Fibroblast of the aortic adventitia (primary cell): ENCODE measurements around the gene TSHZ2. TPM values are rescaled to one million over a fixed set of nuclear protein-coding genes. Genes with fewer than 3 reads are reported as not detected.

Experiments used
- DNase-seq: peaks from one replicate; pipeline ENCODE4 v3.0.0-alpha.2; 2010; ENCODE audit warnings: low read depth
- H3K4me3 ChIP-seq: 2 replicates; pipeline ENCODE4 v1.5.1; 2011; ENCODE audit warnings: low read depth, mild to moderate bottlenecking, control low read depth, low read length, moderate library complexity
- total RNA-seq: library from RNA; depleted of rRNA; stranded (reverse); fragments of >200 nt; gene quantifications from 2 replicates; pipeline ENCODE4 v1.2.3, GENCODE V29; 2012; ENCODE audit warnings: low replicate concordance
- TF ChIP-seq, protein P1 (sequence below): IDR thresholded peaks from 2 replicates; pipeline ENCODE4 v1.5.1; 2011; ENCODE audit warnings: mild to moderate bottlenecking, low read length, control low read depth, inconsistent platforms; ENCODE audit not compliant: insufficient read depth

TSHZ2 gene
- total RNA-seq, 1 donor = 6.9 TPM

GRCh38 chr20:53181866-53182376 is 209.8 kb downstream of the TSHZ2 start:
- H3K4me3 ChIP-seq = no peak overlapping the region
- TF ChIP-seq, protein P1, sequence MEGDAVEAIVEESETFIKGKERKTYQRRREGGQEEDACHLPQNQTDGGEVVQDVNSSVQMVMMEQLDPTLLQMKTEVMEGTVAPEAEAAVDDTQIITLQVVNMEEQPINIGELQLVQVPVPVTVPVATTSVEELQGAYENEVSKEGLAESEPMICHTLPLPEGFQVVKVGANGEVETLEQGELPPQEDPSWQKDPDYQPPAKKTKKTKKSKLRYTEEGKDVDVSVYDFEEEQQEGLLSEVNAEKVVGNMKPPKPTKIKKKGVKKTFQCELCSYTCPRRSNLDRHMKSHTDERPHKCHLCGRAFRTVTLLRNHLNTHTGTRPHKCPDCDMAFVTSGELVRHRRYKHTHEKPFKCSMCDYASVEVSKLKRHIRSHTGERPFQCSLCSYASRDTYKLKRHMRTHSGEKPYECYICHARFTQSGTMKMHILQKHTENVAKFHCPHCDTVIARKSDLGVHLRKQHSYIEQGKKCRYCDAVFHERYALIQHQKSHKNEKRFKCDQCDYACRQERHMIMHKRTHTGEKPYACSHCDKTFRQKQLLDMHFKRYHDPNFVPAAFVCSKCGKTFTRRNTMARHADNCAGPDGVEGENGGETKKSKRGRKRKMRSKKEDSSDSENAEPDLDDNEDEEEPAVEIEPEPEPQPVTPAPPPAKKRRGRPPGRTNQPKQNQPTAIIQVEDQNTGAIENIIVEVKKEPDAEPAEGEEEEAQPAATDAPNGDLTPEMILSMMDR = no peak
- no peak for DNase-seq

DNA sequence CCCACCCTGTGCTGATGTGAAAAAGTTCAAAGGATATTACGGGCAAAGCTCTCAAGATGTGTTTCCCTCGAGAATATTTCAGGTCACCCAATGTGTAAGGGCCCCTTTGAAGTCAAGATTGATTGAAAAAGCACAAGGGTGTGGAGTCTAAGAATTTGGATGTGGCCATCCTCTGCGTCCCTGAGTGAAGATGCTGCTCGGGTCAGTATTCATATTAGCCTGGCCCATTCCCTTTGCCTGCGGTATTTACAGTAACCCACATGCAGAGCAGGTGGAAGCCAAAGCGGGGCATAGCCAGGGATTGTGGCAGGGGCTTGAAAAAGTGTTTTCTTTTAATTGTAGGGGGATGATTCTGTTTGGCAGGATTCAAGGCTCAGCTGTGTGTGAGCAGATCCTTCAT is 211.0 kb downstream of the TSHZ2 start:
- TF ChIP-seq, protein P1 = no peak
- H3K4me3 ChIP-seq = no peak overlapping the region
- no peak for DNase-seq

- TF ChIP-seq, protein P1 = no peak
- H3K4me3 ChIP-seq = no peak overlapping the region
- no peak for DNase-seq
These were observed 214.5 kb downstream of the TSHZ2 start for GRCh38 chr20:53186635-53187034.

- TF ChIP-seq, protein P1 = no peak
- no peak overlapping the region for H3K4me3 ChIP-seq
- DNase-seq = no peak
These were observed 215.4 kb downstream of the TSHZ2 start for GRCh38 chr20:53187392-53188068.

- no peak overlapping the region for H3K4me3 ChIP-seq
- TF ChIP-seq, protein P1 = no peak
- no peak for DNase-seq
These were observed 218.1 kb downstream of the TSHZ2 start for GRCh38 chr20:53190225-53190624.

DNA sequence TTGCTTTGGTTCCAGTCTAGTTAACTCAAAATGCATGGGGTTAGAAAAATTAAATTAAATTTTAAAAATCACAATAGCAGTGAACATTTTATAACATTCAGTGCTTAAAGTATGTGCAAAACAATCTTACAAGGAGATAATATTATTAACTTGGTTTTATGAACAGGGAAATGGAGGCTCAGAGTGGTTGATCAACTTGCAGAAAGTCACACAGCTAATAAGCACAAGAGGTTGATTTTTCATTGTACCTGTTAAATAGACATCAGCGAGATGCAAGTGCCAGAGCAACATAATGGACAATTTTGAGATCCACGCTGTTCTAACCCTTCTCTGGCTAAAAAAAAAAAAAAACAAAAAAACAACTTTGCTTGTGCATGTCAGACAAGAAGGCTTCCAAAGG is 219.8 kb downstream of the TSHZ2 start:
- H3K4me3 ChIP-seq = no peak overlapping the region
- TF ChIP-seq, protein P1 = no peak
- DNase-seq = no peak
